Neural progenitor cell (in vitro differentiated cells): ENCODE results near the gene ZNF197. TPM values are rescaled to one million over a fixed set of nuclear protein-coding genes. Genes with fewer than 3 reads are reported as not detected.
"Not testable (repeated sequence)": the region's sequence is repeated elsewhere in the genome, so short reads cannot be mapped to it uniquely, and the experiment has no call there.

Experiments used
- DNase-seq: peaks from one replicate; pipeline ENCODE4 v3.0.0-alpha.2; 2016; ENCODE audit warnings: low spot score
- H2AFZ ChIP-seq: fragments of 200-600 bp; sonication (generic); replicated peaks from 2 replicates; pipeline ENCODE4 v1.6.1; 2016; ENCODE audit warnings: antibody characterized with exemption
- H3F3A ChIP-seq: fragments of 200-600 bp; sonication (generic); 2 replicates; pipeline ENCODE4 v1.6.1; 2016; ENCODE audit warnings: antibody characterized with exemption, low read depth
- H3K27ac ChIP-seq: fragments of 200-600 bp; sonication (generic); 2 replicates; pipeline ENCODE4 v1.5.1; 2016; ENCODE audit warnings: mild to moderate bottlenecking
- H3K27me3 ChIP-seq: fragments of 200-600 bp; sonication (generic); 2 replicates; pipeline ENCODE4 v1.6.1; 2016; ENCODE audit warnings: mild to moderate bottlenecking, moderate library complexity
- H3K36me3 ChIP-seq: fragments of 200-600 bp; sonication (generic); 2 replicates; pipeline ENCODE4 v1.5.1; 2016
- H3K4me1 ChIP-seq: fragments of 200-600 bp; sonication (generic); 2 replicates; pipeline ENCODE4 v1.6.1; 2016; ENCODE audit warnings: mixed run types
- H3K4me2 ChIP-seq: fragments of 200-600 bp; sonication (generic); 2 replicates; pipeline ENCODE4 v1.6.1; 2016
- H3K4me3 ChIP-seq: fragments of 200-600 bp; sonication (generic); 2 replicates; pipeline ENCODE4 v1.5.1; 2016
- H3K79me2 ChIP-seq: fragments of 200-600 bp; sonication (generic); 2 replicates; pipeline ENCODE4 v1.6.1; 2016; ENCODE audit warnings: low read depth
- H3K9ac ChIP-seq: fragments of 200-600 bp; sonication (generic); 2 replicates; pipeline ENCODE4 v1.6.1; 2016
- H3K9me3 ChIP-seq: fragments of 200-600 bp; sonication (generic); 2 replicates; pipeline ENCODE4 v1.5.1; 2016; ENCODE audit warnings: low read depth
- H4K20me1 ChIP-seq: fragments of 200-600 bp; sonication (generic); 2 replicates; pipeline ENCODE4 v1.6.1; 2016; ENCODE audit warnings: low read depth
- H3K27ac Mint-ChIP-seq: 3 replicates; pipeline ENCODE4 v1.8.0; 2021; ENCODE audit warnings: mixed read lengths
- H3K27me3 Mint-ChIP-seq: 2 replicates; pipeline ENCODE4 v1.8.0; 2022; ENCODE audit warnings: low read depth, mild to moderate bottlenecking, inconsistent platforms, moderate library complexity, mixed read lengths; ENCODE audit not compliant: insufficient read depth
- H3K36me3 Mint-ChIP-seq: 3 replicates; pipeline ENCODE4 v1.8.0; 2021; ENCODE audit warnings: mixed read lengths
- H3K4me1 Mint-ChIP-seq: 3 replicates; pipeline ENCODE4 v1.8.0; 2021; ENCODE audit warnings: mixed read lengths
- H3K4me3 Mint-ChIP-seq: 3 replicates; pipeline ENCODE4 v1.8.0; 2021; ENCODE audit warnings: mild to moderate bottlenecking, moderate library complexity, mixed read lengths
- H3K9me3 Mint-ChIP-seq: 3 replicates; pipeline ENCODE4 v1.8.0; 2020; ENCODE audit warnings: mixed read lengths
- EZH2 ChIP-seq: fragments of 200-600 bp; sonication (generic); IDR thresholded peaks from 2 replicates; pipeline ENCODE4 v1.6.1; 2017; ENCODE audit warnings: antibody characterized with exemption, mild to moderate bottlenecking, moderate library complexity
- EZH2phosphoT487 ChIP-seq: fragments of 200-600 bp; sonication (generic); IDR thresholded peaks from 2 replicates; pipeline ENCODE4 v1.6.1; 2017; ENCODE audit warnings: antibody characterized with exemption
- total RNA-seq: library from RNA; depleted of rRNA; stranded (reverse); fragments of >200 nt; gene quantifications from 2 replicates; pipeline ENCODE4 v1.2.3, GENCODE V29; 2015; ENCODE audit warnings: low replicate concordance
- TF ChIP-seq, protein P1 (sequence below): fragments of 200-600 bp; sonication (generic); IDR thresholded peaks from 2 replicates; pipeline ENCODE4 v1.5.1; 2017; ENCODE audit warnings: antibody characterized with exemption, mild to moderate bottlenecking

ZNF197 gene
- total RNA-seq, 1 donor from 2014 or later: 49.1 TPM

DNA sequence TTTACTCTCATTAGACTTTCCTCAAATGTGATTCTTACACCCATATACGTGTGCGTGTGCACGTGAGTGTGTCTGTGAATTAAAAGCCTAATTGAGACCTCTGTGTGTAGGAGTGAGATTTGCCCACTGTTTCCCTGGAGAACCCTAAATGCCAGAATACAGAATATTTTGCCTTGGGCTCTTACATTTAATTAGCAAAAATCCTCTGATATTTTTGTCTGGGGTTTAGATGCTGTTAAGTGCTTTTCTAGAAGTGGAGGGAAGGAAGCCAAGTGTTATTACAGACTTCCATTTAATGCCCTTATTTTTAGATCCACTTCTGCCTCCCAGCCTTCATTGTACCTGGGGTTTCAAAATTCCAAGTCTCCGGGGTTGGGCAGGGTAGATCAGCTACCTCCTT, 41.5 kb downstream of the ZNF197 start:
- DNase-seq: no peak
- Mint-ChIP-seq H3K27me3 (peaks cover 3% of the 10 kb centered on the region), H3K27ac (no peak overlapping the region)

DNA sequence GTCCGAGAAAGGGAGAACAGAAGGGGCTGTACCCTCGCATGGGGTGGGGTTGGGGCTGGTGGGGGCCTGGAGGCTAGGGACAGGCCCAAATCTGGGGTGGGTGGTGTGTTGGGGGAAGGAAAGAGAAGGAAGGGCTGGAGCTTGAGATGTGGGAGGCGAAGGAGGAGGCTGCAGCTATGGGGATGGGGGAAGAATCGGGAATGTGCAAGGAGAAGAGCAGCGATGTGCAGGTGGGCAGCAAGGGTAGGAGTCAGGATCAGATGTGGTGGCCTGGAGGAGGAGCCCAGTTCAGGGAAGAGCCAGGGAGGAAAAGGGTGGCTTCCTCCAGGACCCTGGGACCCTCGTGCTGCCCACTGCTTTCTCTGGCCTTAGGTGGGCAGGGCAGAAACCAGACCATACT, 44.9 kb downstream of the ZNF197 start:
- no peak overlapping the region for H3K27ac ChIP-seq
- no peak overlapping the region for H3K9ac ChIP-seq
- H3K79me2 ChIP-seq: no peaks in the 10 kb centered on the region
- H3K4me2 ChIP-seq: no peak overlapping the region
- H3K36me3 ChIP-seq: peaks cover 5% of the 10 kb centered on the region
- H3K4me1 Mint-ChIP-seq: no peaks in the 10 kb centered on the region
- peak overlapping the region; percentile 76 for H3K27ac Mint-ChIP-seq
- peaks cover 4% of the 10 kb centered on the region for H3K27me3 Mint-ChIP-seq
- H3F3A ChIP-seq: no peaks in the 10 kb centered on the region
- no peak for TF ChIP-seq EZH2
- no peak for TF ChIP-seq EZH2phosphoT487
- TF ChIP-seq, protein P1, sequence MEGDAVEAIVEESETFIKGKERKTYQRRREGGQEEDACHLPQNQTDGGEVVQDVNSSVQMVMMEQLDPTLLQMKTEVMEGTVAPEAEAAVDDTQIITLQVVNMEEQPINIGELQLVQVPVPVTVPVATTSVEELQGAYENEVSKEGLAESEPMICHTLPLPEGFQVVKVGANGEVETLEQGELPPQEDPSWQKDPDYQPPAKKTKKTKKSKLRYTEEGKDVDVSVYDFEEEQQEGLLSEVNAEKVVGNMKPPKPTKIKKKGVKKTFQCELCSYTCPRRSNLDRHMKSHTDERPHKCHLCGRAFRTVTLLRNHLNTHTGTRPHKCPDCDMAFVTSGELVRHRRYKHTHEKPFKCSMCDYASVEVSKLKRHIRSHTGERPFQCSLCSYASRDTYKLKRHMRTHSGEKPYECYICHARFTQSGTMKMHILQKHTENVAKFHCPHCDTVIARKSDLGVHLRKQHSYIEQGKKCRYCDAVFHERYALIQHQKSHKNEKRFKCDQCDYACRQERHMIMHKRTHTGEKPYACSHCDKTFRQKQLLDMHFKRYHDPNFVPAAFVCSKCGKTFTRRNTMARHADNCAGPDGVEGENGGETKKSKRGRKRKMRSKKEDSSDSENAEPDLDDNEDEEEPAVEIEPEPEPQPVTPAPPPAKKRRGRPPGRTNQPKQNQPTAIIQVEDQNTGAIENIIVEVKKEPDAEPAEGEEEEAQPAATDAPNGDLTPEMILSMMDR: no peak
- H3K4me3 Mint-ChIP-seq: no peak overlapping the region
- H2AFZ ChIP-seq: no peak overlapping the region
- DNase-seq: no peak
- no peaks in the 10 kb centered on the region for H4K20me1 ChIP-seq
- H3K36me3 Mint-ChIP-seq: peaks cover 17% of the 10 kb centered on the region
- peaks cover 7% of the 10 kb centered on the region for H3K9me3 Mint-ChIP-seq
- H3K9me3 ChIP-seq: no peaks in the 10 kb centered on the region
- H3K27me3 ChIP-seq: no peaks in the 10 kb centered on the region
- no peaks in the 10 kb centered on the region for H3K4me1 ChIP-seq
- no peak overlapping the region for H3K4me3 ChIP-seq

More for the DNA sequence above, 41.5 kb downstream of the ZNF197 start:
- no peak for TF ChIP-seq EZH2phosphoT487
- TF ChIP-seq, protein P1: no peak
- no peak for TF ChIP-seq EZH2
- no peaks in the 10 kb centered on the region for H4K20me1 ChIP-seq
- no peaks in the 10 kb centered on the region for H3K79me2 ChIP-seq
- Mint-ChIP-seq H3K4me3 (no peak overlapping the region), H3K36me3 (peaks cover 29% of the 10 kb centered on the region), H3K4me1 (no peaks in the 10 kb centered on the region), H3K9me3 (no peaks in the 10 kb centered on the region)
- H3K9ac ChIP-seq: no peak overlapping the region
- H2AFZ ChIP-seq: no peak overlapping the region
- H3K36me3 ChIP-seq: peaks cover 5% of the 10 kb centered on the region
- H3F3A ChIP-seq: no peaks in the 10 kb centered on the region
- H3K9me3 ChIP-seq: no peaks in the 10 kb centered on the region
- no peak overlapping the region for H3K27ac ChIP-seq
- no peaks in the 10 kb centered on the region for H3K4me1 ChIP-seq
- no peak overlapping the region for H3K4me2 ChIP-seq
- no peak overlapping the region for H3K4me3 ChIP-seq
- no peaks in the 10 kb centered on the region for H3K27me3 ChIP-seq

DNA sequence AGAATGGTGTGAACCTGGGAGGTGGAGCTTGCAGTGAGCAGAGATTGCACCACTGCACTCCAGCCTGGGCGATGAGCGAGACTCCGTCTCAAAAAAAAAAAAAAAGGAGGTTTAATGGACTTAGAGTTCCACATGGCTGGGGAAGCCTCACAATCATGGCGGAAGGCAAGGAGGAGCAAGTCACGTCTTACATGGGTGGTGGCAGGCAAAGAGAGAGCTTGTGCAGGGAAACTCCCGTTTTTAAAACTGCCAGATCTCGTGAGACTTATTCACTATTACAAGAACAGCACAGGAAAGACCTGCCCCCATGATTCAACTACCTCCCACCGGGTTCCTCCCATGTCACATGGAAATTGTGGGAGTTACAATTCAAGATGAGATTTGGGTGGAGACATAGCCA, 48.6 kb downstream of the ZNF197 start:
- not testable (repeated sequence) for H3K27me3 ChIP-seq, H3K27ac Mint-ChIP-seq, H3K9ac ChIP-seq, H3K4me1 ChIP-seq, DNase-seq, H3K4me3 ChIP-seq, H3K27me3 Mint-ChIP-seq, H3F3A ChIP-seq, H2AFZ ChIP-seq, H3K27ac ChIP-seq, H3K36me3 ChIP-seq, H3K79me2 ChIP-seq, H3K4me2 ChIP-seq, H3K9me3 ChIP-seq, H3K4me1 Mint-ChIP-seq, H3K4me3 Mint-ChIP-seq, H4K20me1 ChIP-seq, H3K9me3 Mint-ChIP-seq, H3K36me3 Mint-ChIP-seq

DNA sequence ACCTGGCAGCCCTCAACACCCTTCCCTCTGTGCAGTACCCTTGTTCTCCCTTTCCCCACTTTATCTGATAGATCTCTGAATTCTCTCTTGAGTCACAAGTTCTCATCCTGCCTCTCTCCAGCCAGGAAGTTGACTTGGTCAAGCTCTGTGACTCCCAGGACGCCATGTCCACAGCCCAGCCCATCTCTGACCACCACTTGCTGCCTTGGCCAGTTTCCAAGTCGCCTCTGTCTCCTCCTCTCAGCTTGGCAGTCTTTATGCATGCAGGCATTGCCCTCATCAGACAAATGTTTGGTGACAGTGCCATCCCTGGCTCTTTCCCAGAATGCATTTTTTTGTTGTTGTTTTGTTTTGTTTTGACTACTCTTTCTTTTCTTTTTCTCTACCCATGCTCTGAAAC, 49.4 kb downstream of the ZNF197 start:
- Mint-ChIP-seq H3K4me1 (no peaks in the 10 kb centered on the region), H3K9me3 (peaks cover 10% of the 10 kb centered on the region), H3K36me3 (peaks cover 8% of the 10 kb centered on the region), H3K27me3 (peaks cover 4% of the 10 kb centered on the region), H3K4me3 (no peak overlapping the region), H3K27ac (no peak overlapping the region)
- H3K79me2 ChIP-seq: no peaks in the 10 kb centered on the region
- no peaks in the 10 kb centered on the region for H3K4me1 ChIP-seq
- H3F3A ChIP-seq: no peaks in the 10 kb centered on the region
- H3K27me3 ChIP-seq: no peaks in the 10 kb centered on the region
- no peaks in the 10 kb centered on the region for H4K20me1 ChIP-seq
- H3K36me3 ChIP-seq: no peaks in the 10 kb centered on the region
- H3K9me3 ChIP-seq: no peaks in the 10 kb centered on the region
- H2AFZ ChIP-seq: no peak overlapping the region
- DNase-seq: no peak
- TF ChIP-seq EZH2phosphoT487 (no peak), EZH2 (no peak)
- TF ChIP-seq, protein P1: no peak
- H3K4me3 ChIP-seq: no peak overlapping the region
- no peak overlapping the region for H3K9ac ChIP-seq
- no peak overlapping the region for H3K27ac ChIP-seq
- H3K4me2 ChIP-seq: no peak overlapping the region
